SK-N-SH (cell line): ENCODE results near the gene IKBIP. TPM values are rescaled to one million over a fixed set of nuclear protein-coding genes. Genes with fewer than 3 reads are reported as not detected.
"Not testable (repeated sequence)": the region's sequence is repeated elsewhere in the genome, so short reads cannot be mapped to it uniquely, and the experiment has no call there.

ENCODE experiments used
- CTCF ChIA-PET: fragments of 300-600, 350-600 bp; formaldehyde crosslinking; extraction: SDS; loops from one replicate; lab custom pipeline; 2021; lab: Yijun Ruan, JAX
- POLR2A ChIA-PET: fragments of 350-600 bp; sonication (Branson Sonifier 250); formaldehyde crosslinking; extraction: SDS; loops from one replicate; lab custom pipeline; 2020; ENCODE audit warnings: antibody characterized with exemption, inconsistent platforms; lab: Yijun Ruan, JAX
- DNase-seq: peaks from one replicate; pipeline ENCODE4 v3.0.0; 2012
- H2AFZ ChIP-seq: fragments of 200-600 bp; sonication (generic); 2 replicates; pipeline ENCODE4 v1.8.1; 2016; ENCODE audit warnings: antibody characterized with exemption, mild to moderate bottlenecking, low read depth
- H3F3A ChIP-seq: fragments of 200-600 bp; sonication (generic); replicated peaks from 2 replicates; pipeline ENCODE3; 2016; ENCODE audit warnings: antibody characterized with exemption, mild to moderate bottlenecking; ENCODE audit not compliant: insufficient read depth
- H3K27ac ChIP-seq, 2 experiments: fragments of 200-500 bp in 1 of 2; fragments of 200-600 bp in 1 of 2; sonication (Bioruptor generic) in 1 of 2; sonication (generic), shearing (Covaris generic) in 1 of 2; 2 replicates each; pipeline versions ENCODE4 v1.5.1 to v1.6.1; 2014 to 2016; ENCODE audit warnings: low read depth in 2 of 2, inconsistent platforms in 1 of 2, low read length in 1 of 2, mild to moderate bottlenecking in 1 of 2, mixed read lengths in 1 of 2
- H3K27me3 ChIP-seq: fragments of 200-600 bp; sonication (generic), shearing (Covaris generic); 2 replicates; pipeline ENCODE4 v1.6.1; 2016; ENCODE audit warnings: mixed run types; ENCODE audit not compliant: insufficient read depth
- H3K36me3 ChIP-seq, 2 experiments: fragments of 200-500 bp in 1 of 2; fragments of 200-600 bp in 1 of 2; sonication (Bioruptor generic) in 1 of 2; sonication (generic) in 1 of 2; replicated peaks in 1 of 2; 2 replicates each; pipeline versions ENCODE3 to v1.5.1; 2014 to 2016; ENCODE audit warnings: low read length in 1 of 2, mild to moderate bottlenecking in 1 of 2; ENCODE audit not compliant: insufficient read depth in 2 of 2, control insufficient read depth in 1 of 2
- H3K4me1 ChIP-seq, 2 experiments: fragments of 200-500 bp in 1 of 2; fragments of 200-600 bp in 1 of 2; sonication (Bioruptor generic) in 1 of 2; sonication (generic), shearing (Covaris generic) in 1 of 2; 2 replicates each; pipeline versions ENCODE4 v1.5.1 to v1.6.1; 2014 to 2016; ENCODE audit warnings: low read depth in 1 of 2, low read length in 1 of 2, mixed run types in 1 of 2; ENCODE audit not compliant: insufficient read depth in 2 of 2, control insufficient read depth in 1 of 2
- H3K4me2 ChIP-seq: fragments of 200-600 bp; sonication (generic), shearing (Covaris generic); 2 replicates; pipeline ENCODE4 v1.6.1; 2017; ENCODE audit warnings: mixed run types
- H3K4me3 ChIP-seq, 2 experiments: fragments of 200-500 bp in 1 of 2; fragments of 200-600 bp in 1 of 2; sonication (Bioruptor generic) in 1 of 2; sonication (generic), shearing (Covaris generic) in 1 of 2; 2 replicates each; pipeline versions ENCODE4 v1.5.1 to v1.8.1; 2014 to 2016; ENCODE audit warnings: low read depth in 2 of 2, inconsistent platforms in 1 of 2, low read length in 1 of 2, mild to moderate bottlenecking in 1 of 2, mixed read lengths in 1 of 2, moderate library complexity in 1 of 2
- H3K79me2 ChIP-seq: fragments of 200-600 bp; sonication (generic); 2 replicates; pipeline ENCODE4 v1.8.1; 2017; ENCODE audit warnings: mild to moderate bottlenecking; ENCODE audit not compliant: insufficient read depth
- H3K9ac ChIP-seq: fragments of 200-600 bp; sonication (generic); 2 replicates; pipeline ENCODE4 v1.6.1; 2017; ENCODE audit warnings: mixed run types
- H3K9me2 ChIP-seq: fragments of 200-600 bp; sonication (generic); 2 replicates; pipeline ENCODE4 v1.6.1; 2017; ENCODE audit warnings: mixed run types
- H3K9me3 ChIP-seq: fragments of 200-600 bp; sonication (generic); 2 replicates; pipeline ENCODE4 v1.6.1; 2017; ENCODE audit warnings: mixed run types, mild to moderate bottlenecking, moderate library complexity
- H4K20me1 ChIP-seq: fragments of 200-600 bp; sonication (generic); 2 replicates; pipeline ENCODE4 v1.6.1; 2017; ENCODE audit warnings: mild to moderate bottlenecking, mixed run types; ENCODE audit not compliant: insufficient read depth
- EP300 ChIP-seq, 2 experiments: IDR thresholded peaks; 2 replicates each; pipeline versions ENCODE4 v1.4.0 to v1.6.1; 2012; ENCODE audit warnings: borderline replicate concordance in 1 of 2, low read depth in 1 of 2, low read length in 1 of 2
- FOSL2 ChIP-seq: IDR thresholded peaks from 2 replicates; pipeline ENCODE4 v1.4.0; 2012; ENCODE audit warnings: low read depth, mild to moderate bottlenecking, moderate library complexity, borderline replicate concordance
- FOXJ3 ChIP-seq: sonication (generic); formaldehyde crosslinking; IDR thresholded peaks from 2 replicates; pipeline ENCODE4 v1.5.1; 2020; ENCODE audit warnings: mild to moderate bottlenecking, missing genetic modification reagents
- GABPA ChIP-seq: IDR thresholded peaks from 2 replicates; pipeline ENCODE4 v1.4.0; 2012; ENCODE audit warnings: low read depth, mild to moderate bottlenecking
- GATA2 ChIP-seq: sonication (generic); formaldehyde crosslinking; IDR thresholded peaks from 2 replicates; pipeline ENCODE4 v1.5.0; 2020; ENCODE audit warnings: mild to moderate bottlenecking, missing genetic modification reagents
- JUND ChIP-seq: IDR thresholded peaks from 2 replicates; pipeline ENCODE4 v1.4.0; 2012
- MXI1 ChIP-seq: IDR thresholded peaks from 2 replicates; pipeline ENCODE4 v1.6.1; 2012; ENCODE audit warnings: mild to moderate bottlenecking, low read depth, low read length, improper control_type of control experiment
- POLR2AphosphoS5 ChIP-seq: IDR thresholded peaks from 2 replicates; pipeline ENCODE4 v1.6.1; 2012; ENCODE audit warnings: low read depth, low read length
- TCF12 ChIP-seq: IDR thresholded peaks from 2 replicates; pipeline ENCODE4 v1.4.0; 2012
- WGBS: methylation state at CpG from one replicate; pipeline ENCODE4 v1.1.6; 2017; ENCODE audit warnings: low lambda C conversion rate; 5-methylcytosine and 5-hydroxymethylcytosine counted together
- polyA plus RNA-seq, 3 experiments: library from polyadenylated mRNA; depleted of rRNA; stranded (reverse); fragments of >200 nt; gene quantifications; 2 replicates each; pipeline ENCODE4 v1.2.3, GENCODE V29; 2012
- TF ChIP-seq, protein P1 (sequence below): IDR thresholded peaks from 2 replicates; pipeline ENCODE4 v1.6.1; 2012; ENCODE audit warnings: mild to moderate bottlenecking, low read depth, low read length, moderate library complexity
- TF ChIP-seq, protein P2 (sequence below): IDR thresholded peaks from 2 replicates; pipeline ENCODE4; 2012

The IKBIP gene
- polyA plus RNA-seq, 1 of the 3 experiments (the other 2 are of a cell fraction), result 25.2 TPM

DNA sequence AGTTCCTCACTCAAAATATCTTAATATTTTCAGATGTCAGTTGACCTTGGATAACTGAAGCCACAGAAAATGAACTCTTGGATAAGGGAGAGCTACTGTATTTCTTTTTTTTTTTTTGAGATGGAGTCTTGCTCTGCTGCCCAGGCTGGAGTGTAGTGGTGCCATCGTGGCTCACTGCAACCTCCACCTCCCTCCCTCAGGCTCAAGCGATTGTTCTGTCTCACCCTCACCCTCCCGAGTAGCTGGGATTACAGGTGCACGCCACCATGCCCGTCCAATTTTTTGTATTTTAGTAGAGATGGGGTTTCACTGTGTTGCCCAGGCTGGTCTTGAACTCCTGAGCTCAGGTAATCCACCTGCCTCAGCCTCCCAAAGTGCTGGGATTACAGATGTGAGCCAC, 47.3 kb downstream of the IKBIP start:
- not testable (repeated sequence) for H2AFZ ChIP-seq

DNA sequence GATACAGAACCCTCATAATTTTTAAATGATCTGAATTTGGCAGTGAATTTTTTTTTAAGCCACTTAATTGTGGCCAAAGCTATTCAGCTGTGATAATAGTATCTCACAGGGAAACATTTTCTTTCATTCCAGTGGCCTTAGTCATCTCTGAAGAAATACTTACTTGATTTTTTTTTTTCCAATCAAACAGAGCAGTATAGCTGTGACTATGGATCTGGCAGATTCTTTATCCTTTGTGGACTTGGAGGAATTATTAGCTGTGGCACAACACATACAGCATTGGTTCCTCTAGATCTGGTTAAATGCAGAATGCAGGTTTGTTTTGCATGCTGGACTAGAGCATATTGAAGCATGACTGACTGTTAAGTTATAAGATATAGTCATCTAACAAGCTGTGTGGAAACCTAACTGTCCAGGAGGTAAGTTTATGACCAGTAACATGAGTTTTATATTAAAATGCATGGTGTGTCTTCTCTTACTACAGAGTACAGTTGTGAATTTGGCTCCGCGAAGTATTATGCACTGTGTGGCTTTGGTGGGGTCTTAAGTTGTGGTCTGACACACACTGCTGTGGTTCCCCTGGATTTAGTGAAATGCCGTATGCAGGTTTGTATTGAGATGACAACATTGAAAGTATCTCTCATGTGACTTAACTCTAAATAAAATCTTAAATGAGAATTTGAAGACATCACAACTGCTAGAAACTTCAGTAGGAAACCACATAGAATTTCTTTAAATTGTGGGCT, 49.2 kb downstream of the IKBIP start:
- WGBS, result 78% methylated on average over 3 of the region's 3 CpGs
- no peaks in the 10 kb centered on the region for H3K27me3 ChIP-seq
- peaks cover 39 to 48% of the 10 kb centered on the region in 2 experiments for H3K36me3 ChIP-seq
- peak overlapping the region; percentile 97 for H3K9ac ChIP-seq
- ChIA-PET CTCF (interaction anchor here (1.5 to 5.3 kb wide), 4 partner anchors 9 to 45 kb away, joined by 3 to 29 read pairs (median 15); no protein-coding TSS in a partner anchor), POLR2A (interaction anchor here (0.7 kb wide), 1 partner anchor 42 kb away, joined by 3 read pairs; no protein-coding TSS in a partner anchor)
- H3K9me2 ChIP-seq, result no peaks in the 10 kb centered on the region
- peaks cover 69% of the 10 kb centered on the region for H3K79me2 ChIP-seq
- peak overlapping the region; percentile 13 to 81; a peak in 3 of 4 replicates for H3K27ac ChIP-seq
- no peaks in the 10 kb centered on the region for H3K9me3 ChIP-seq
- TF ChIP-seq MXI1 (no peak), JUND (peak; percentile 59), FOXJ3 (CRISPR knock-in tag) (no peak), GATA2 (CRISPR knock-in tag) (no peak), TCF12 (0 out of 2 replicates have a peak, but pooled peaks have one; percentile 6), FOSL2 (peak; percentile 30; the same call in 1 of the 2 replicates), GABPA (no peak), POLR2AphosphoS5 (no peak), EP300 (IDR thresholded peaks at IDR 0.05; ENCODE audit: borderline replicate concordance in 1 of 2, low read depth in 1 of 2, low read length in 1 of 2) (no peak)
- TF ChIP-seq, protein P1, sequence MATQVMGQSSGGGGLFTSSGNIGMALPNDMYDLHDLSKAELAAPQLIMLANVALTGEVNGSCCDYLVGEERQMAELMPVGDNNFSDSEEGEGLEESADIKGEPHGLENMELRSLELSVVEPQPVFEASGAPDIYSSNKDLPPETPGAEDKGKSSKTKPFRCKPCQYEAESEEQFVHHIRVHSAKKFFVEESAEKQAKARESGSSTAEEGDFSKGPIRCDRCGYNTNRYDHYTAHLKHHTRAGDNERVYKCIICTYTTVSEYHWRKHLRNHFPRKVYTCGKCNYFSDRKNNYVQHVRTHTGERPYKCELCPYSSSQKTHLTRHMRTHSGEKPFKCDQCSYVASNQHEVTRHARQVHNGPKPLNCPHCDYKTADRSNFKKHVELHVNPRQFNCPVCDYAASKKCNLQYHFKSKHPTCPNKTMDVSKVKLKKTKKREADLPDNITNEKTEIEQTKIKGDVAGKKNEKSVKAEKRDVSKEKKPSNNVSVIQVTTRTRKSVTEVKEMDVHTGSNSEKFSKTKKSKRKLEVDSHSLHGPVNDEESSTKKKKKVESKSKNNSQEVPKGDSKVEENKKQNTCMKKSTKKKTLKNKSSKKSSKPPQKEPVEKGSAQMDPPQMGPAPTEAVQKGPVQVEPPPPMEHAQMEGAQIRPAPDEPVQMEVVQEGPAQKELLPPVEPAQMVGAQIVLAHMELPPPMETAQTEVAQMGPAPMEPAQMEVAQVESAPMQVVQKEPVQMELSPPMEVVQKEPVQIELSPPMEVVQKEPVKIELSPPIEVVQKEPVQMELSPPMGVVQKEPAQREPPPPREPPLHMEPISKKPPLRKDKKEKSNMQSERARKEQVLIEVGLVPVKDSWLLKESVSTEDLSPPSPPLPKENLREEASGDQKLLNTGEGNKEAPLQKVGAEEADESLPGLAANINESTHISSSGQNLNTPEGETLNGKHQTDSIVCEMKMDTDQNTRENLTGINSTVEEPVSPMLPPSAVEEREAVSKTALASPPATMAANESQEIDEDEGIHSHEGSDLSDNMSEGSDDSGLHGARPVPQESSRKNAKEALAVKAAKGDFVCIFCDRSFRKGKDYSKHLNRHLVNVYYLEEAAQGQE, result no peak
- TF ChIP-seq, protein P2, sequence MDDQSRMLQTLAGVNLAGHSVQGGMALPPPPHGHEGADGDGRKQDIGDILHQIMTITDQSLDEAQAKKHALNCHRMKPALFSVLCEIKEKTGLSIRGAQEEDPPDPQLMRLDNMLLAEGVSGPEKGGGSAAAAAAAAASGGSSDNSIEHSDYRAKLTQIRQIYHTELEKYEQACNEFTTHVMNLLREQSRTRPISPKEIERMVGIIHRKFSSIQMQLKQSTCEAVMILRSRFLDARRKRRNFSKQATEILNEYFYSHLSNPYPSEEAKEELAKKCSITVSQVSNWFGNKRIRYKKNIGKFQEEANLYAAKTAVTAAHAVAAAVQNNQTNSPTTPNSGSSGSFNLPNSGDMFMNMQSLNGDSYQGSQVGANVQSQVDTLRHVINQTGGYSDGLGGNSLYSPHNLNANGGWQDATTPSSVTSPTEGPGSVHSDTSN, result no peak
- no peak for DNase-seq
- peaks cover 0 to 13% of the 10 kb centered on the region in 2 experiments; a peak in 2 of 4 replicates for H3K4me1 ChIP-seq
- H3K4me2 ChIP-seq, result peak overlapping the region; percentile 84
- H2AFZ ChIP-seq, result no peak overlapping the region
- H3K4me3 ChIP-seq, result peak overlapping the region; percentile 72 to 99
- peaks cover 53% of the 10 kb centered on the region for H4K20me1 ChIP-seq
- peaks cover 34% of the 10 kb centered on the region for H3F3A ChIP-seq

More for the DNA sequence above, 47.3 kb downstream of the IKBIP start:
- H3K4me3 ChIP-seq, H3K9me3 ChIP-seq, H3K9me2 ChIP-seq, POLR2A ChIA-PET, DNase-seq, H3K9ac ChIP-seq, H3K4me2 ChIP-seq, H3K27ac ChIP-seq, H3K27me3 ChIP-seq: not testable (repeated sequence)
- Histone ChIP-seq H3K4me1 (peaks cover 0 to 13% of the 10 kb centered on the region in 2 experiments; a peak in 2 of 4 replicates), H3F3A (peaks cover 53% of the 10 kb centered on the region), H3K79me2 (peaks cover 73% of the 10 kb centered on the region), H4K20me1 (peaks cover 57% of the 10 kb centered on the region), H3K36me3 (peaks cover 57 to 67% of the 10 kb centered on the region in 2 experiments)
- CTCF ChIA-PET, result interaction anchor here (1.2 to 5.3 kb wide), 3 partner anchors 7 to 65 kb away, joined by 5 to 29 read pairs (median 25); no protein-coding TSS in a partner anchor
- 85% methylated on average over 5 of the region's 5 CpGs for WGBS
